ACC112 (cell line): ENCODE data around the gene SYPL2.

ENCODE experiments used
- H2AFZ ChIP-seq: fragments of 200-600 bp; sonication (generic); one replicate; pipeline ENCODE4 v1.6.0; 2017; ENCODE audit warnings: antibody characterized with exemption, low read length; ENCODE audit not compliant: unreplicated experiment
- H3K27ac ChIP-seq: fragments of 200-600 bp; sonication (generic); 2 replicates; pipeline ENCODE4 v1.5.1; 2014; ENCODE audit warnings: low read depth, mild to moderate bottlenecking, antibody characterized with exemption, low read length, moderate library complexity
- H3K27me3 ChIP-seq: fragments of 200-600 bp; sonication (generic); 2 replicates; pipeline ENCODE4 v1.6.1; 2014; ENCODE audit warnings: mild to moderate bottlenecking, antibody characterized with exemption, low read length, moderate library complexity, mixed read lengths; ENCODE audit not compliant: insufficient read depth
- H3K36me3 ChIP-seq: fragments of 200-600 bp; sonication (generic); 2 replicates; pipeline ENCODE4 v1.6.1; 2016; ENCODE audit warnings: mild to moderate bottlenecking, antibody characterized with exemption, low read length, moderate library complexity, mixed read lengths; ENCODE audit not compliant: insufficient read depth
- H3K4me1 ChIP-seq: fragments of 200-600 bp; sonication (generic); one replicate; pipeline ENCODE4 v1.6.1; 2016; ENCODE audit warnings: low read length, mixed read lengths; ENCODE audit not compliant: insufficient read depth, unreplicated experiment, control insufficient read depth
- H3K4me3 ChIP-seq: fragments of 200-600 bp; sonication (generic); 2 replicates; pipeline ENCODE4 v1.5.1; 2014; ENCODE audit warnings: mild to moderate bottlenecking, low read depth, low read length
- H3K79me2 ChIP-seq: fragments of 200-600 bp; sonication (generic); one replicate; pipeline ENCODE4 v1.6.0; 2016; ENCODE audit warnings: low read length; ENCODE audit not compliant: control insufficient read depth, unreplicated experiment, insufficient read depth

SYPL2 gene

GRCh38 chr1:109501644-109502363, 35.5 kb downstream of the SYPL2 start:
- H3K4me3 ChIP-seq: no peak overlapping the region
- no peak overlapping the region for H3K27ac ChIP-seq
- no peaks in the 10 kb centered on the region for H3K79me2 ChIP-seq
- no peaks in the 10 kb centered on the region for H3K4me1 ChIP-seq
- no peaks in the 10 kb centered on the region for H3K36me3 ChIP-seq
- H3K27me3 ChIP-seq: no peaks in the 10 kb centered on the region
- H2AFZ ChIP-seq: no peak overlapping the region

- H3K79me2 ChIP-seq: no peaks in the 10 kb centered on the region
- H3K27ac ChIP-seq: no peak overlapping the region
- H3K36me3 ChIP-seq: no peaks in the 10 kb centered on the region
- no peaks in the 10 kb centered on the region for H3K4me1 ChIP-seq
- H2AFZ ChIP-seq: no peak overlapping the region
- peaks cover 5% of the 10 kb centered on the region; the same call in 1 of the 2 replicates for H3K27me3 ChIP-seq
- H3K4me3 ChIP-seq: no peak overlapping the region
These were observed 36.1 kb downstream of the SYPL2 start for GRCh38 chr1:109502364-109502851.

- no peaks in the 10 kb centered on the region for H3K4me1 ChIP-seq
- no peak overlapping the region for H3K27ac ChIP-seq
- H2AFZ ChIP-seq: no peak overlapping the region
- H3K27me3 ChIP-seq: peaks cover 19% of the 10 kb centered on the region
- H3K79me2 ChIP-seq: no peaks in the 10 kb centered on the region
- no peaks in the 10 kb centered on the region for H3K36me3 ChIP-seq
- no peak overlapping the region for H3K4me3 ChIP-seq
These were observed 37.6 kb downstream of the SYPL2 start for GRCh38 chr1:109503935-109504334.

- no peak overlapping the region for H3K27ac ChIP-seq
- no peak overlapping the region for H2AFZ ChIP-seq
- H3K79me2 ChIP-seq: no peaks in the 10 kb centered on the region
- peaks cover 2% of the 10 kb centered on the region for H3K4me1 ChIP-seq
- peaks cover 27% of the 10 kb centered on the region for H3K27me3 ChIP-seq
- H3K36me3 ChIP-seq: no peaks in the 10 kb centered on the region
- no peak overlapping the region for H3K4me3 ChIP-seq
These were observed 38.6 kb downstream of the SYPL2 start for GRCh38 chr1:109504974-109505373.

GRCh38 chr1:109508001-109508872, 41.9 kb downstream of the SYPL2 start:
- peaks cover 46% of the 10 kb centered on the region for H3K27me3 ChIP-seq
- no peak overlapping the region for H3K4me3 ChIP-seq
- no peaks in the 10 kb centered on the region for H3K36me3 ChIP-seq
- H3K79me2 ChIP-seq: no peaks in the 10 kb centered on the region
- no peak overlapping the region for H3K27ac ChIP-seq
- no peak overlapping the region for H2AFZ ChIP-seq
- peaks cover 8% of the 10 kb centered on the region for H3K4me1 ChIP-seq

- H3K27me3 ChIP-seq: peaks cover 46% of the 10 kb centered on the region
- peak overlapping the region; percentile 75; the same call in 1 of the 2 replicates for H3K4me3 ChIP-seq
- no peaks in the 10 kb centered on the region for H3K79me2 ChIP-seq
- no peaks in the 10 kb centered on the region for H3K36me3 ChIP-seq
- peaks cover 8% of the 10 kb centered on the region for H3K4me1 ChIP-seq
- H3K27ac ChIP-seq: no peak overlapping the region
- H2AFZ ChIP-seq: no peak overlapping the region
These were observed 42.5 kb downstream of the SYPL2 start for GRCh38 chr1:109508873-109509175.

- H3K36me3 ChIP-seq: no peaks in the 10 kb centered on the region
- no peak within 1 kb of the TSS for H3K27ac ChIP-seq
- no peaks in the 10 kb centered on the region for H3K79me2 ChIP-seq
- H2AFZ ChIP-seq: no peak within 1 kb of the TSS
- peak within 1 kb of the TSS; percentile 75 for H3K4me3 ChIP-seq
- H3K4me1 ChIP-seq: peaks cover 8% of the 10 kb centered on the region
- H3K27me3 ChIP-seq: peaks cover 46% of the 10 kb centered on the region
These were observed 43.1 kb downstream of the SYPL2 start, which contains the start of gene AMIGO1 for GRCh38 chr1:109509176-109510134. Gene AMIGO1, minus strand, starts transcription at chr1:109509727. Its CDS starts 815 bp downstream, at chr1:109508912.

GRCh38 chr1:109513110-109513710, 46.9 kb downstream of the SYPL2 start:
- H2AFZ ChIP-seq: no peak overlapping the region
- H3K79me2 ChIP-seq: no peaks in the 10 kb centered on the region
- no peak overlapping the region for H3K4me3 ChIP-seq
- peaks cover 8% of the 10 kb centered on the region for H3K4me1 ChIP-seq
- no peak overlapping the region for H3K27ac ChIP-seq
- H3K36me3 ChIP-seq: no peaks in the 10 kb centered on the region
- peaks cover 34% of the 10 kb centered on the region for H3K27me3 ChIP-seq

GRCh38 chr1:109514846-109515245, 48.5 kb downstream of the SYPL2 start:
- Histone ChIP-seq H3K4me3 (no peak overlapping the region), H3K36me3 (no peaks in the 10 kb centered on the region)

GRCh38 chr1:109516872-109517271, 50.5 kb downstream of the SYPL2 start:
- Histone ChIP-seq H3K4me1 (no peaks in the 10 kb centered on the region), H2AFZ (no peak overlapping the region), H3K27ac (no peak overlapping the region), H3K79me2 (no peaks in the 10 kb centered on the region), H3K36me3 (no peaks in the 10 kb centered on the region), H3K27me3 (peaks cover 20% of the 10 kb centered on the region), H3K4me3 (no peak overlapping the region)

More at GRCh38 chr1:109514846-109515245, 48.5 kb downstream of the SYPL2 start:
- Histone ChIP-seq H3K4me1 (peaks cover 7% of the 10 kb centered on the region), H2AFZ (no peak overlapping the region), H3K79me2 (no peaks in the 10 kb centered on the region), H3K27me3 (peaks cover 21% of the 10 kb centered on the region), H3K27ac (no peak overlapping the region)
